Measurements from ENCODE around the gene NPR2.
A peak's percentile ranks its signal among the peaks of the same experiment; 100 is the strongest.

Gene NPR2

DNA sequence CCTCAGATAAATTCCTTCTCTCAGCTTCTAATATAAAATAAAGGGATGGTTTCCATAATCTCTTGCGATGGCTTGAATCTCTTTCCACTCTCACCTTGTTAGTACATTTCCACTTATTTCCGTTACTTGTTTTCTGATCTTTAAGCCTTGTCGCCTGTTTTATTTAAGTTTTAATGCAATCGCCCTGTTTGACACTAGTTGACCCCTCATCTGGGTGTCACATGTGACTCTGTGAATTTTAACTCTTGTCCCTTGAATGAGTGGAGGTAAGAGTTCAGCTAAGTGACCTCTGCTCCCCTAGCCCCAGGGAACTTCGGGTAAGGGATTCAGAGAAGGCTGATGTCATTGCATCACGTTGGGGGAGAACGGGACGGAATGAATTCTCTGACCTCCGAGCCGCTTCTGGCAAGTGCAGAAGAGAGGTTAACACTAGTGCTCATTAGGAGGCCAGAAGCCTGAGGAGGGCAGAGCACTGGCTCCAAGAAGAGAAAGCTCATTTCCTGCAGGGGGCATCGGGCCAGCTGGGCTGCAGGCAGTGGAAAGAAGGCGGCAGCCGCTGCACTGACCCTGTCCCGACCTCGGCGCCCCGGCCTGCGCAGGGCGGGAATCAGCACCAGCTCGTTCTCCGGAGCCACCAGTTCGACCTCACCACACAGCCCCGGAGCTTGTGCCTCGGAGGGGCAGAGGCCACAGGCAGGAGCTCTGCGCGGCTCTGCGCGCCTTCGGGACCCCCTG, 22.9 kb downstream of the NPR2 start:
- Histone ChIP-seq H3K4me3 (ENCODE audit: low read depth, low read length) (peak overlapping the region; percentile 93), H3K4me1 (peaks cover 8% of the 10 kb centered on the region), H3K9me3 (no peaks in the 10 kb centered on the region), H3K36me3 (no peaks in the 10 kb centered on the region), H3K27me3 (no peaks in the 10 kb centered on the region)
- TF ChIP-seq, protein P1, sequence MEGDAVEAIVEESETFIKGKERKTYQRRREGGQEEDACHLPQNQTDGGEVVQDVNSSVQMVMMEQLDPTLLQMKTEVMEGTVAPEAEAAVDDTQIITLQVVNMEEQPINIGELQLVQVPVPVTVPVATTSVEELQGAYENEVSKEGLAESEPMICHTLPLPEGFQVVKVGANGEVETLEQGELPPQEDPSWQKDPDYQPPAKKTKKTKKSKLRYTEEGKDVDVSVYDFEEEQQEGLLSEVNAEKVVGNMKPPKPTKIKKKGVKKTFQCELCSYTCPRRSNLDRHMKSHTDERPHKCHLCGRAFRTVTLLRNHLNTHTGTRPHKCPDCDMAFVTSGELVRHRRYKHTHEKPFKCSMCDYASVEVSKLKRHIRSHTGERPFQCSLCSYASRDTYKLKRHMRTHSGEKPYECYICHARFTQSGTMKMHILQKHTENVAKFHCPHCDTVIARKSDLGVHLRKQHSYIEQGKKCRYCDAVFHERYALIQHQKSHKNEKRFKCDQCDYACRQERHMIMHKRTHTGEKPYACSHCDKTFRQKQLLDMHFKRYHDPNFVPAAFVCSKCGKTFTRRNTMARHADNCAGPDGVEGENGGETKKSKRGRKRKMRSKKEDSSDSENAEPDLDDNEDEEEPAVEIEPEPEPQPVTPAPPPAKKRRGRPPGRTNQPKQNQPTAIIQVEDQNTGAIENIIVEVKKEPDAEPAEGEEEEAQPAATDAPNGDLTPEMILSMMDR (IDR thresholded peaks at IDR 0.05; ENCODE audit: low read depth, low read length): peak; percentile 49
- peak; percentile 71 for DNase-seq

DNA sequence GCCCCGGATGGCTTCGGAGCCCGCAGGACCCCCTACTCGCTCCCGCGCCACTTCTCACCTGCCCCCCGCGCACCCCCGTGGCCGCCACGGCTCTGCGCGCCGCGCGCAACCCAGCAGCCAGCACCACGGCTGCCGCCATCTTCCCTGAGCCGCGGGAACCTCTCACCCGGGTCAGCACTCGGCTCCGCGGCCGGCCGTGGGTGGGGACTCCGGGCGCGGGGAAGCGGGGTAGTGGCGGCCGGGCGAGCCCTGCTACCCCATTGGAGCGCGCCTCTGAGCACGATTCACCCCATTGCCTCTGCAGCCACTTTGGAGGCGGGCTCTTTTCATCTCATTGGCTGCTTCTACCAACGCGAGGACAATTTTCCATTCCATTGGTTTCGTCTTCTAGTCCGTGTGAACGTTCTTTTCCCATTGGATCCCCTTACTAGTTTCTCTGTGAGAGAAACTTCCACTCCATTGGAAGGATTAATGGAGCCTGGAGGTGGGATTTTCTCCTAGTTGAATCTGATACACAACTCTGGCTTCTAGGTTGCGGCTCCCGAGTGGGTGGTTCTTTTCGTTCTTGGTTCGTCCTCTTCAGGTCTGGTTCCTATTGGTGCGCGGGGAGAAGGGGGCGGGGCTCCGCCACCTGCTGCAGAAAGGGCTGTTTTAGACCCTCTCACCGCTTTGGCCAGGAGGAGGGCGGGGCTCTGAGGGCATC, 23.6 kb downstream of the NPR2 start, which contains the start of gene HINT2:
Gene HINT2 (minus strand): TSS at position 202 of the 703 bp plus-strand sequence. CDS start 63 bp downstream, at position 139.
- TF ChIP-seq, protein P1 (IDR thresholded peaks at IDR 0.05; ENCODE audit: low read depth, low read length): no peak
- DNase-seq: peak; percentile 97
- H3K4me3 ChIP-seq (ENCODE audit: low read depth, low read length): peak within 1 kb of the TSS; percentile 93

DNA sequence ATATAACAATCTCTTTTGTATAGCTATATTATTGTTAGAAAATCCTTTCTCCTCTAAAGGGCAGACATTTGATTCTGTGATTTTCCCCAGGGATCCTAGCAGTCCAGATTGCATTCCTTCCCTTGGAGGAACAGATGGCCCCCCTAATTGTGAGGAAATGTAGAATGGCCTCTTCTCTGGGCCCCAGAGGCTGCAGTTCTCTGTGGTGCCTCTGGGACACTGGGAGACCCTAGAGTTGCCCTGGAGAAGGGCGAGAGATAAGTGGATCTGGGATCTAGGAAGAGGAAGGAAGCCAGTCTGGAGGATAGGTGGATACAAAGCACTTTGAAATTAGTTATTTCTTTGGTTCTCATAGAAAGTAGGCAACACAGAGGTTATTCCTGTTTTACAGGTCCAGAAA, 25.3 kb downstream of the NPR2 start:
- Histone ChIP-seq H3K9me3 (no peaks in the 10 kb centered on the region), H3K4me1 (peaks cover 8% of the 10 kb centered on the region), H3K36me3 (no peaks in the 10 kb centered on the region), H3K4me3 (ENCODE audit: low read depth, low read length) (no peak overlapping the region), H3K27me3 (no peaks in the 10 kb centered on the region)
- TF ChIP-seq, protein P1 (IDR thresholded peaks at IDR 0.05; ENCODE audit: low read depth, low read length): peak; percentile 41
- DNase-seq: peak; percentile 59

More for the DNA sequence above, 23.6 kb downstream of the NPR2 start, which contains the start of gene HINT2:
- Histone ChIP-seq H3K9me3 (no peaks in the 10 kb centered on the region), H3K36me3 (no peaks in the 10 kb centered on the region), H3K4me1 (peaks cover 8% of the 10 kb centered on the region), H3K27me3 (no peaks in the 10 kb centered on the region)

DNA sequence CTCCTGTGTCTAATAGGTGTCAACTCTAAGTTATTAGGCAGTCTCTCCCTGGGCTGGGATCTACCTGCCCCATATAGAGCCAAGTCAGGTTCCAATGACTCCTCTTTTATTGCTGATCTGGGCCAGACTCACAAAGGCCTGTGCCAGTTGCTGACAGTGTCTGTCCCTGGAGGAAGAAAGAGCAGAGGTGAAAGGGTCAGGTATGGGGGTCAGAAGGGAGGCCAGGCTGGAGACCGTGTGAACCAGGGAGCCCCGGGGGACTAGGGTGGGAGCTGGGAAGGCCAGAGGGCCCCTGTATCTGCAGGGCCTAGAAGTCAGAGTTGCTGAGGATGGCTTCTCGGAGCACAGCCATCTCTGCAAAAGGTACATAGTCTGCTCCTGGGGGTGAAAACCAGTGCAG, 26.9 kb downstream of the NPR2 start:
- no peaks in the 10 kb centered on the region for H3K36me3 ChIP-seq
- H3K27me3 ChIP-seq: no peaks in the 10 kb centered on the region
- no peaks in the 10 kb centered on the region for H3K9me3 ChIP-seq
- H3K4me1 ChIP-seq: peaks cover 8% of the 10 kb centered on the region
- no peak for DNase-seq
- TF ChIP-seq, protein P1 (IDR thresholded peaks at IDR 0.05; ENCODE audit: low read depth, low read length): no peak
- no peak overlapping the region for H3K4me3 ChIP-seq (ENCODE audit: low read depth, low read length)

DNA sequence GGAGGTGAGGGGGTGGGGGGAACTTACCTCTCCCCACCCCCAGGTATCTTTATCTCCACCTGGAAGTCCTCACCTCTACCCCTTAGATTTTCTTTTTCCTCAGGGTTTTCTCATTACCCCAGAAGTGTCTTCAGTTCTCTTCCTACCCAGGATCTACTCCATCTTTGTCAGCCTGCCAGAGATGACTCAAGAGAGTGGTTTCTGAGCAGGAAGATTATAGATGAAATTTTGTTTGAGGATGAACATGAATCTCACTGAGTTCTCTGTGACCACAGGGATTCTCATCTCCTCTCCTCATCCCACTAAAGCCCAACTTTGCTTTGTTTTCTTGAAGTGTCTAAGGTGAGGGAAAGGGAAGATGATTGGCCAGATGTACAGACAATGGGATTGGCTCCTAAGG, 28.7 kb downstream of the NPR2 start:
- Histone ChIP-seq H3K4me1 (no peaks in the 10 kb centered on the region), H3K27me3 (no peaks in the 10 kb centered on the region), H3K36me3 (no peaks in the 10 kb centered on the region), H3K9me3 (no peaks in the 10 kb centered on the region), H3K4me3 (ENCODE audit: low read depth, low read length) (no peak overlapping the region)
- no peak for DNase-seq
- TF ChIP-seq, protein P1 (IDR thresholded peaks at IDR 0.05; ENCODE audit: low read depth, low read length): no peak

DNA sequence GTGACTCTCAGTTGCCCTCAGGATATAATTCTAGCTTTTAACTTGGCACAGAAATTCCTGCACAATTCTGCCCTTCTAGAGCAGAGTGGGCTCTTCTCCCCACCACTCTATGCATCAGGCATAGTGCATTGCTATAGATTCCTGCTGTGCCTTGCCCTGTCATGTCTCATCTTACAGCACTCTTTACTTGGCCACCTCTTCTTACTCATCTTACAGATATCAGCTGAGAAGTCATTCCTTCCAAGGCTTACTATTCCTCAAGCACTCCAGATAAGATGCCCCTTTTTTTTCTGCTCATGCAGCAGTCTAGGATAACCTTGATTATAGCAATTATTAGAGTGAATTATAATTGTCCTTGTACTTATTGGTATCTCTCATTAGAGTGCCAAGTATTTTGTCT, 31.5 kb downstream of the NPR2 start:
- DNase-seq: no peak
- no peak overlapping the region for H3K4me3 ChIP-seq (ENCODE audit: low read depth, low read length)
- H3K4me1 ChIP-seq: no peaks in the 10 kb centered on the region
- no peaks in the 10 kb centered on the region for H3K36me3 ChIP-seq
- TF ChIP-seq, protein P1 (IDR thresholded peaks at IDR 0.05; ENCODE audit: low read depth, low read length): no peak
- H3K9me3 ChIP-seq: no peaks in the 10 kb centered on the region
- no peaks in the 10 kb centered on the region for H3K27me3 ChIP-seq

Data from BE2C (cell line).